ENCODE data around the gene PCYT1B. TPM values are rescaled to one million over a fixed set of nuclear protein-coding genes. Genes with fewer than 3 reads are reported as not detected.

The PCYT1B gene
- total and polyA plus RNA-seq, 8 donors: 0.06 to 3.1 (median 0.21) TPM; not detected in 4

- TF ChIP-seq CTCF (IDR thresholded peaks at IDR 0.05) (no peak), POLR2A (IDR thresholded peaks at IDR 0.05) (no peak), EP300 (IDR thresholded peaks at IDR 0.05) (no peak), POLR2AphosphoS5 (IDR thresholded peaks at IDR 0.05) (no peak)
- no peak overlapping the region for H3K4me3 ChIP-seq
- WGBS, 5 donors: 44 to 73% (median 55%) methylated on average over 4 of the region's 4 CpGs
- H3K4me1 ChIP-seq: no peaks in the 10 kb centered on the region
- peak in 1 of 2 donors; percentile 43 for DNase-seq
- no peaks in the 10 kb centered on the region for H3K9me3 ChIP-seq
- H3K27me3 ChIP-seq: no peaks in the 10 kb centered on the region
- H3K27ac ChIP-seq: no peak overlapping the region
- intact Hi-C loops (cut with DNase I; ENCODE audit: low total_unique reads): no loop called here
- peaks cover 0 to 19% (median 15%) of the 10 kb centered on the region in 4 donors for H3K36me3 ChIP-seq
Measured at GRCh38 chrX:24515447-24515846, 131.7 kb downstream of the PCYT1B start.

DNA sequence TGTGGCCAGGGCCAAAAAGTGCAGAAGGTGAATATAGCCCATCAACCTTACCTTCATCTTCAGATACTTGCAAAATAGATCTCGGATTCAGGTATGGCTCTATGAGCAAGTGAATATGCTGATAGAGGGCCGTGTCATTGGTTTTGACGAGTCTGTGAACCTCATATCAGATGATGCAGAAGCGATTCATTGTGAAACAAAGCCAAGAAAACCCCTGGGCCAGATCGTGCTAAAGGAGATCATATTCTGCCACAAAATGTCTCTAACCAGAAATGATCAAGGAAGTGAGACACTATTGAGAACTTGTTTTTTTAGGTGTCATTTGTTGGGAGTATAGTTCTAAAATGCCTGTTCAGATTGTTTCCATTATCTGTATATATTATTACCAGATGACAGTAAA lies 133.7 kb downstream of the PCYT1B start:
- no peaks in the 10 kb centered on the region for H3K9me3 ChIP-seq
- 62 to 82% (median 77%) methylated on average over 5 of the region's 5 CpGs for WGBS, 5 donors
- H3K4me3 ChIP-seq: no peak overlapping the region
- H3K36me3 ChIP-seq: peaks cover 0 to 16% (median 3%) of the 10 kb centered on the region in 4 donors
- no peak overlapping the region for H3K27ac ChIP-seq
- no peaks in the 10 kb centered on the region for H3K27me3 ChIP-seq
- DNase-seq: no peak
- H3K4me1 ChIP-seq: no peaks in the 10 kb centered on the region
- no peak for TF ChIP-seq POLR2A (IDR thresholded peaks at IDR 0.05)
- no peak for TF ChIP-seq EP300 (IDR thresholded peaks at IDR 0.05)
- no peak for TF ChIP-seq CTCF (IDR thresholded peaks at IDR 0.05)
- intact Hi-C loops (cut with DNase I; ENCODE audit: low total_unique reads): no loop called here

DNA sequence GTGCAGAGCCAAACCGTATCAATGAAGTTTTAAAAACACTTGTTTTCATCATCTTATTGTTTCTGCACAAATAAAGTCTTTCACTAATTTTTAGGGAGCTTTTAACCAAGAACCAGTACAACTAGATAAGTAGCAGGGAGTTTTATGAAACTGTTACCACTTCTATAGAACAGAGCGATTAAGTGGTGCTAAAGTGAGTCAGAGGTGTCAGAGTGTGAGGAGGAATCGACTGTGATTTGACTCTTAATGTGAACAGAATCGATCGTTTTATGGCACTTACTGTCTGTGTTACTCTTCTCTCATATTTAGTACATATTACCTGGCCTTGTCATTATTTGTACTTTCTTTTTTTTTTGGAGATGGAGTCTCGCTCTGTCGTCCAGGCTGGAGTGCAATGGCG lies 138.8 kb downstream of the PCYT1B start:
- Histone ChIP-seq H3K27ac (no peak overlapping the region), H3K4me1 (no peaks in the 10 kb centered on the region), H3K4me3 (no peak overlapping the region), H3K9me3 (no peaks in the 10 kb centered on the region), H3K27me3 (no peaks in the 10 kb centered on the region), H3K36me3 (peaks cover 0 to 21% (median 3%) of the 10 kb centered on the region in 4 donors)
- TF ChIP-seq POLR2A (IDR thresholded peaks at IDR 0.05): no peak
- TF ChIP-seq POLR2AphosphoS5 (IDR thresholded peaks at IDR 0.05): no peak
- TF ChIP-seq EP300 (IDR thresholded peaks at IDR 0.05): no peak
- no peak for TF ChIP-seq CTCF (IDR thresholded peaks at IDR 0.05)
- DNase-seq: no peak
- intact Hi-C loops (cut with DNase I; ENCODE audit: low total_unique reads): loop anchor here (10.0 kb wide), 1 partner anchor 114 kb away; no protein-coding TSS in a partner anchor
- WGBS, 5 donors: 84 to 95% (median 91%) methylated on average over 8 of the region's 8 CpGs

Small RNA genes within 50 kb of the gene (small RNA-seq; reads per million reads assigned to genes)
- 0 reads per million in 4 donors for gene SNRPEP9

Other genes with a start within 250 kb of the PCYT1B start
- 10 to 100 TPM in 3 of 5 donors, 1 to 10 TPM in 1, under 1 TPM in 1; 0.29 to 81.1 (median 22.0) TPM for gene PDK3, start 182.1 kb downstream of the PCYT1B start, total RNA-seq
- 1 to 10 TPM; 2.0 to 3.2 (median 2.3) TPM for gene PDK3, start 182.1 kb downstream of the PCYT1B start, polyA plus RNA-seq
- gene POLA1, start 46.6 kb upstream of the PCYT1B start, total RNA-seq: 10 to 100 TPM in 3 of 5 donors, 1 to 10 TPM in 2; 8.5 to 32.9 (median 22.3) TPM
- 1 to 10 TPM; 2.7 to 3.3 (median 3.1) TPM for gene POLA1, start 46.6 kb upstream of the PCYT1B start, polyA plus RNA-seq

Measured in stomach (tissue), 9 donors.